Measurements from ENCODE around the gene BLVRB.

Gene BLVRB

GRCh38 chr19:40425450-40426287 lies 39.9 kb downstream of the BLVRB start, which contains the start of gene SERTAD1:
TSS of gene SERTAD1 (minus strand) at chr19:40425992. CDS start at chr19:40423546, 2,446 bp downstream.
- DNase-seq (ENCODE audit: low spot score in 2 of 2) (peak; percentile 98 to 100), ATAC-seq (peak; percentile 92)
- peaks cover 54% of the 10 kb centered on the region for H3K36me3 Mint-ChIP-seq
- H3K4me1 Mint-ChIP-seq, result peaks cover 30% of the 10 kb centered on the region
- no peaks in the 10 kb centered on the region for H3K9me3 Mint-ChIP-seq
- peak within 1 kb of the TSS; percentile 98 for H3K27ac Mint-ChIP-seq
- H3K4me3 Mint-ChIP-seq, result peak within 1 kb of the TSS; percentile 96

GRCh38 chr19:40424637-40425449 lies 40.7 kb downstream of the BLVRB start:
- H3K4me3 Mint-ChIP-seq, result peak overlapping the region; percentile 96
- H3K27ac Mint-ChIP-seq, result peak overlapping the region; percentile 98
- no peaks in the 10 kb centered on the region for H3K9me3 Mint-ChIP-seq
- H3K4me1 Mint-ChIP-seq, result peaks cover 30% of the 10 kb centered on the region
- H3K36me3 Mint-ChIP-seq, result peaks cover 59% of the 10 kb centered on the region
- no peak for DNase-seq (ENCODE audit: low spot score in 2 of 2)
- ATAC-seq, result no peak

- peaks cover 59% of the 10 kb centered on the region for H3K36me3 Mint-ChIP-seq
These were observed 41.6 kb downstream of the BLVRB start for GRCh38 chr19:40423938-40424337.

GRCh38 chr19:40422748-40423566 lies 42.6 kb downstream of the BLVRB start:
- Mint-ChIP-seq H3K36me3 (peaks cover 59% of the 10 kb centered on the region), H3K4me3 (peak overlapping the region; percentile 96), H3K9me3 (no peaks in the 10 kb centered on the region), H3K27ac (peak overlapping the region; percentile 87), H3K4me1 (peaks cover 35% of the 10 kb centered on the region)
- ATAC-seq (no peak), DNase-seq (ENCODE audit: low spot score in 2 of 2) (no peak)

More at GRCh38 chr19:40423938-40424337, 41.6 kb downstream of the BLVRB start:
- Mint-ChIP-seq H3K9me3 (no peaks in the 10 kb centered on the region), H3K27ac (peak overlapping the region; percentile 98), H3K4me3 (peak overlapping the region; percentile 96), H3K4me1 (peaks cover 30% of the 10 kb centered on the region)
- DNase-seq (ENCODE audit: low spot score in 2 of 2) (no peak), ATAC-seq (no peak)

- Mint-ChIP-seq H3K9me3 (no peaks in the 10 kb centered on the region), H3K4me1 (peaks cover 43% of the 10 kb centered on the region), H3K4me3 (peak overlapping the region; percentile 96), H3K27ac (peak overlapping the region; percentile 87), H3K36me3 (peaks cover 59% of the 10 kb centered on the region)
- ATAC-seq (no peak), DNase-seq (ENCODE audit: low spot score in 2 of 2) (no peak)
These were observed 43.4 kb downstream of the BLVRB start for GRCh38 chr19:40421993-40422747.

GRCh38 chr19:40420766-40421765 lies 44.5 kb downstream of the BLVRB start:
- peak overlapping the region; percentile 87 for H3K27ac Mint-ChIP-seq
- H3K4me1 Mint-ChIP-seq, result peaks cover 45% of the 10 kb centered on the region
- peaks cover 64% of the 10 kb centered on the region for H3K36me3 Mint-ChIP-seq
- no peaks in the 10 kb centered on the region for H3K9me3 Mint-ChIP-seq
- ATAC-seq, result peak; percentile 64
- peak overlapping the region; percentile 96 for H3K4me3 Mint-ChIP-seq
- peak; percentile 76 to 90 for DNase-seq (ENCODE audit: low spot score in 2 of 2)

GRCh38 chr19:40420451-40420765 lies 45.1 kb downstream of the BLVRB start:
- Mint-ChIP-seq H3K4me1 (peaks cover 41% of the 10 kb centered on the region), H3K4me3 (peak overlapping the region; percentile 96), H3K27ac (peak overlapping the region; percentile 87), H3K36me3 (peaks cover 57% of the 10 kb centered on the region), H3K9me3 (no peaks in the 10 kb centered on the region)
- DNase-seq (ENCODE audit: low spot score in 2 of 2), result no peak
- no peak for ATAC-seq

GRCh38 chr19:40419780-40420179 lies 45.8 kb downstream of the BLVRB start:
- DNase-seq (ENCODE audit: low spot score in 2 of 2) (no peak), ATAC-seq (no peak)
- Mint-ChIP-seq H3K4me1 (peaks cover 39% of the 10 kb centered on the region), H3K36me3 (peaks cover 53% of the 10 kb centered on the region), H3K4me3 (peak overlapping the region; percentile 96), H3K9me3 (no peaks in the 10 kb centered on the region), H3K27ac (peak overlapping the region; percentile 87)

GRCh38 chr19:40419066-40419612 lies 46.4 kb downstream of the BLVRB start:
- no peak for DNase-seq (ENCODE audit: low spot score in 2 of 2)
- H3K4me3 Mint-ChIP-seq, result no peak overlapping the region
- no peaks in the 10 kb centered on the region for H3K9me3 Mint-ChIP-seq
- H3K27ac Mint-ChIP-seq, result peak overlapping the region; percentile 87
- ATAC-seq, result no peak
- H3K36me3 Mint-ChIP-seq, result peaks cover 46% of the 10 kb centered on the region
- H3K4me1 Mint-ChIP-seq, result peaks cover 33% of the 10 kb centered on the region

- peaks cover 35% of the 10 kb centered on the region for H3K36me3 Mint-ChIP-seq
- no peak overlapping the region for H3K4me3 Mint-ChIP-seq
- no peak for DNase-seq (ENCODE audit: low spot score in 2 of 2)
- no peaks in the 10 kb centered on the region for H3K9me3 Mint-ChIP-seq
- peaks cover 29% of the 10 kb centered on the region for H3K4me1 Mint-ChIP-seq
- H3K27ac Mint-ChIP-seq, result peak overlapping the region; percentile 75
- no peak for ATAC-seq
These were observed 47.5 kb downstream of the BLVRB start for GRCh38 chr19:40418040-40418439.

- Mint-ChIP-seq H3K4me3 (no peak overlapping the region), H3K27ac (peak overlapping the region; percentile 75), H3K9me3 (no peaks in the 10 kb centered on the region), H3K4me1 (peaks cover 25% of the 10 kb centered on the region), H3K36me3 (peaks cover 31% of the 10 kb centered on the region)
- ATAC-seq (no peak), DNase-seq (ENCODE audit: low spot score in 2 of 2) (no peak)
These were observed 47.9 kb downstream of the BLVRB start for GRCh38 chr19:40417643-40417981.

GRCh38 chr19:40416918-40417642 lies 48.5 kb downstream of the BLVRB start:
- no peak for DNase-seq (ENCODE audit: low spot score in 2 of 2)
- no peak for ATAC-seq
- no peaks in the 10 kb centered on the region for H3K9me3 Mint-ChIP-seq
- H3K36me3 Mint-ChIP-seq, result peaks cover 26% of the 10 kb centered on the region
- H3K27ac Mint-ChIP-seq, result peak overlapping the region; percentile 75
- H3K4me1 Mint-ChIP-seq, result peaks cover 19% of the 10 kb centered on the region
- H3K4me3 Mint-ChIP-seq, result no peak overlapping the region

GRCh38 chr19:40415768-40416167 lies 49.8 kb downstream of the BLVRB start:
- no peak for ATAC-seq
- H3K27ac Mint-ChIP-seq, result peak overlapping the region; percentile 53
- peaks cover 12% of the 10 kb centered on the region for H3K36me3 Mint-ChIP-seq
- no peaks in the 10 kb centered on the region for H3K9me3 Mint-ChIP-seq
- H3K4me1 Mint-ChIP-seq, result peaks cover 19% of the 10 kb centered on the region
- no peak overlapping the region for H3K4me3 Mint-ChIP-seq
- DNase-seq (ENCODE audit: low spot score in 2 of 2), result no peak

Data from stimulated activated effector memory CD8-positive, alpha-beta T cell treated with anti-CD3 and anti-CD28 coated beads, Interleukin-12 subunit alpha, Interleukin-12 subunit beta, amount 100 ng/mL, for 72 hours (primary cell).